ENCODE data around the gene RALGAPA2.

Gene RALGAPA2

GRCh38 chr20:20627471-20627870 lies 85.0 kb downstream of the RALGAPA2 start:
- no peak for DNase-seq

GRCh38 chr20:20624914-20625313 lies 87.5 kb downstream of the RALGAPA2 start:
- DNase-seq: no peak

DNA sequence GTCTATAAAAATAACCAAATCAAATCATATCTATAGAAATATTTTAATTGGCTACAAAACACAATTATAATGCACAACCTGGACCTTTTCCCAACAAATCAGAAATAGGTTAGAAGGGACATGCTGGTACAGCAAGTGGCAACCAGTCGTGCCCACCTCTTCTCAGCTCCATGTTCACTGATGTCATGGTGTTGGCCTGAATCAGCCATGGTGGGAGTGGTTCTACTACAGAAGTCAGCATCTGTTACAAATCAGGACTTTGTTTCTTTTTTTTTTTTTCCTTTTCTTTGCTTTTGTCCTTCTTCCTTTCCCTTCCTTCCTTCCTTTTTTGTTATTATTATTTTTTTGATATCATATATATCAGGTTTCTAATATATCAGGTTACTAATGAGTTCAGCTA lies 91.2 kb downstream of the RALGAPA2 start:
- no peak for DNase-seq

DNA sequence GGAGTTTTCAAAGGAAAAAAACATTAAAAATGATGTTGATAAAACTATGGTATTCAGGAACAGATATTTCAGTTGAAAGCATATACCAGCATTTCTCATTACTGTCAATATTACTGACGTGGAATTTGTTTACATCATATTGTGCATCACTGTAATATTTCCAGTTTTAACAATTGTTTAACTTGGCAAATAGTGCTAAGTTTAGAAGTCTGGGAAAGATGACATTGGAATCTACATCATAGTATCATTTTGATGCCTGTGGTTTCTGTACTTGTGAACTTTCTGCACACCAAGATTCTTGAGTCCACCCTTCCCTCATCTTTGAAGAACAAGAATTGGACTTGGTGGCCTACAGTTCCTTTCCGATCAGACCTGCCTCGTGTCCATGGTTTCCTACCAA lies 98.1 kb downstream of the RALGAPA2 start:
- DNase-seq: no peak

DNA sequence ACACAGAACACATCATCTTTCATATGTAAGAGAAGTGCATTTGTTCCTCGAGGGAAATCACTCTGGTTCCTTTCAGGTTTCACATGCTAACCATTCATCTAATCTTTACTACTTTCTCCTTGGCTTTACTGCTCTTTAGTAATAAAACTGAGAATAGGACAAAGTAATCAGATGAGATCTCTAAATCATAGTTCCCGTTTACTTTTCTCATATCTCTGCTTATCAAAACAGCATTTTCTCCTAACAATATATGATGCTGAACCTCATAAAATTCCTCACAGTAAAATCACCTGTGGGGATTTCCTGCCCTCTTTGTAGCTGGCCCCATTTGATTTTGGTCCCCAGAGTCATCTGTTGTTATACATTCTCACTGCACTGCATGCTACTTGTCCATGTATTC lies 100.2 kb downstream of the RALGAPA2 start:
- DNase-seq: no peak

DNA sequence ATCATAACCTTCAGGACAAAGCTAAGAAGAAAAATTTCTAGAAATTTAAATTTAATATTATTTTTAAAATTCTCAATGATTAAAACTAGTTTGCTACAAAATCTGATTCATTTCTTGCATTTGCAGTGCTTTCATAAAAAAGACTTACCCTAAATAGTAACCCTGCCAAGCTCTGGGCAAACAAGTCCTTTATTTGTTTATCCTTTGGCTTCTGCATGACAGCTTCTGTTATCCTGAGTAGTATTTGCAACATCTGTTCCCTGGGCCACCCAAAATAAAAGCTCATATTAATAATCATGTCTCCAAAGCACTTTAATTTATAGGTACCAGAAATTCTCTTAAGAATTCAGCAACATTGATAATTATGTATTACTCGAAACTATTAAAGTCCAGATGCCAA lies 101.3 kb downstream of the RALGAPA2 start:
- DNase-seq: no peak

GRCh38 chr20:20609522-20609921 lies 102.9 kb downstream of the RALGAPA2 start:
- no peak for DNase-seq

DNA sequence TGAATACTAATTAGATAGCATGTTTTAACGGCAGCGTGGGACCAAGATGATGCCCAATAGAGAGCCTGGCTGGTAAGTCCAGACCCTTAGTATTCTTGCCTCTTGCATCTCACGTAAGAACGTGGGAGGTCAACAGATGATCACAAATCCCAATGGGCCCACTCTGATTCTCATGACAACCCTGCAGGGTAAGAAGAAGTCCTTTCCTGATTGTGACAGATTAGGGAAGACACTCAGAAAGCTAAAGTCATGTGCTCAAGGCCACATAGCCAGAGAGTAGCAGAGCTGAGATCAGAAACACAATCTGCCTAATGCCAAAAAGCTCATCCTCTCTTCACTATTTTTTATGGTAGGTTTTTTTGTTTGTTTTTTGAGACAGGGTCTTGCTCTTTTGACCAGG lies 103.8 kb downstream of the RALGAPA2 start:
- no peak for DNase-seq

DNA sequence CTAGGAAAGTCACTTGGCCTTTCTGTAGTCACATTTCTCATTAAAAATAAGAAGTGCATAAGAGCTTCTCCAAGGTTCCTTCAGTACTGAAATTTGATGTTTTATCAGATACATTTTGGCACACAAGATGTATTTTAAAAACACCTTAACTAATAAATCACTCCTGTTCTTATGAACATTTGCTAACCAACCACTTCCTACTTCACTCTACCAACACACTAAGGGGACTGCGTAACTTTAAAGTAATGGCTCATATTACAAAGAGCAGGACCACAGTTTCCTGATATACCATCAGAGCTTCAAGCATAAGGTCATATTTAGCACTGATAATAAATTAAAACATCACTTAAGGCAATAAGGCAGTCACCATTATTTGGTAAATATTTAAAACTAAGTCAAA lies 104.4 kb downstream of the RALGAPA2 start:
- no peak for DNase-seq

- DNase-seq: no peak
These were observed 105.6 kb downstream of the RALGAPA2 start for GRCh38 chr20:20606881-20607280.

GRCh38 chr20:20606050-20606449 lies 106.4 kb downstream of the RALGAPA2 start:
- DNase-seq: no peak

- DNase-seq: no peak
These were observed 107.5 kb downstream of the RALGAPA2 start for GRCh38 chr20:20604907-20605306.

DNA sequence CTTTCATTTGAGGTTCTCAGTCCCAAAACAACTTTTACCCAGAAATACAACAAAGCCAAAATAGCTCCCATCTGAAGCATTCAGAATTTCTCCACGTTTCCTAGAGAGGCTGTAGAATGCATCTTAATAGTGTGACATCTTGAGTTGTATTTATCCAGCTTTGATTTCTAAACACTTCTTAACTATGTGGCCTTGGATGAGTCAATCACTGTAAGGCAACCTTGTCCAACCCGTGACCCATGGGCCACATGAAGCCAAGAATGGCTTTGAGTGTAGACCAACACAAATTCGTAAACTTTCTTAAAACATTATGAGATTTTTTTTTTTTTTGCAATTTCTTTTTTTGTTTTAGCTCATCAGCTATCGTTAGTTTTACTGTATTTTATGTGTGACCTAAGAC lies 108.1 kb downstream of the RALGAPA2 start:
- no peak for DNase-seq

DNA sequence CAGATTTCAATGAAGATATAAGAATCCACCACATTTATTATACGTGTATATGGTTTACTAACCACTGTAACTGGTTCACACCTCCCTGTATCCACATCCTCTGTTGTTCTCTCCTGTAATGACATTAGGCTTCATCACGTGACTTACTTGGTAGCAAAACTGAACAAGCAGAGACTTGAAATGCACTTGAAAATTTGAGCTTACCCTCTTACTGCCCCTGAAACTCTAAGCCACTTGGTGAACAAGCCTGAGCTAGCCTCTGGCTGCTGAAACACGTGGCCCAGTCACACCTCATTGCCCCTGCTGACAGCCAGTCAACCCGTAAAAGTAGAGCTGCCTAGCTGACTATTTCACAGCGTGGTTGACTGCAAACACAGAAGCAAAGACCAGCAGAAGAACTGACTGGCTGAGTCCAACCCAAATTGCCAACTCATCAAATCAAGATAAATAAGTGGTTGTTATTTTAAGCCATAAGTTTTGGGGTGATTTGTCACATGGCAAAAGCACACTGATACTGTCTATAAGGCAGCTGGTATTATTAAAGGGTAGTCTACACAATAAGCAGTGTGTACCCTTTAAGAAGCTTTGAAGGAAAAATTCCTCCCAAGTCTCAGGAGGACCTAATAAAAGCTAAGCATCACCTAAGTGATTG lies 109.0 kb downstream of the RALGAPA2 start:
- DNase-seq: no peak

DNA sequence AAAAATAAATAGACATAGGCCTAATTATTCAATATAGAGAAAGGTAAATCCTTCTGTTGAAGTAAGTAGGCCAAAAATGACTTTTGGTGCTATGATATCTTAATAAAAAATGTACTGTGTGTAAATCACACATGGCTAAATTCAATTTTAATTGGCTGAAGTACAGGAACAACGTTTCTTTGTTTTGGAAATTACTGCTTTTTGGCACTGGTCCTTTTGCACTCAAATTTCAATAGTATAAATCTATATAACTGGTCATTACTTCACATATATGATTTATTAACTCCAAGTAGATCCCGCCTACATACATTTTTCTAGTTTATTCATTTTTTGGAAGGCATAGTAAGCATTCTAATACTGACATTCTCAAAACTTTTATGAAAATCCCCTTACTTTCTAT lies 114.5 kb downstream of the RALGAPA2 start:
- DNase-seq: no peak

- DNase-seq: no peak
These were observed 118.3 kb downstream of the RALGAPA2 start for GRCh38 chr20:20594171-20594530.

GRCh38 chr20:20593447-20594170 lies 118.8 kb downstream of the RALGAPA2 start:
- DNase-seq: peak; percentile 81

GRCh38 chr20:20585146-20585545 lies 127.3 kb downstream of the RALGAPA2 start:
- no peak for DNase-seq

DNA sequence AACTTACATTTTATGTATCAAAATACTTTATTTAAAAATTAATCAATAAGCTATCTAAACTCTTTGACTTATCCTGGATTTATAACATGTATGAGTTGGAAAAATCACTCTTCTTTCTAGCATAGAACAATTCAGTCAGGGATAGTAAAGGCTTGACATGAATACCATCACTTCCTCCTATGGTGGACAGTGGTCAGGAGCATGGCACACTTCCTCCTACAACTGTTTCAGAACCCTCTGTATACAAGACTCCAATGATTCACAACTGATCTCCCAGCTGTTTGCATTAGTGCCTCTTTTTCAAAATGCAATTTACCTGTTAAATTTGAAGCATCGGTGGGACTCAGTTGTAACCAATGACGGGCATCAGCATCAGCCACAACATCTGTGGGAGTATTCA lies 129.7 kb downstream of the RALGAPA2 start:
- no peak for DNase-seq

DNA sequence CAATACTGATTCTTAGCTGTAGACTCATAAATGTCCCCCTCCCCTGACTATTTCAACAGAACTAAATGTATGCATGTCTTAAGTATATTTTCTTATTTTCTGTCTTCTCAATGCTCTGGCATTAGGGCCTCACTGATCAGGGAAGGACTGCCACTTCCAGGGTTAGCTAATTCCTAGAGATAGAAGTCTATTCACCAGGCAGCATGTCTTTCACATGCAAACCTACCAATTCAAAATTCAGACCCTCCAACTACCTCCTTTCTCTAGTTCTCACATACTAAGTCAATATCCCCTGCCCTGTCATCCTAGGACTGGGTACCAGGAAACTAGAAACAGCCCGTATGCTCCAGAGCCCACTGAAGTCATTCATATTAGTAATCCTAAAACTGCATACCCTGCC lies 132.3 kb downstream of the RALGAPA2 start:
- no peak for DNase-seq

DNA sequence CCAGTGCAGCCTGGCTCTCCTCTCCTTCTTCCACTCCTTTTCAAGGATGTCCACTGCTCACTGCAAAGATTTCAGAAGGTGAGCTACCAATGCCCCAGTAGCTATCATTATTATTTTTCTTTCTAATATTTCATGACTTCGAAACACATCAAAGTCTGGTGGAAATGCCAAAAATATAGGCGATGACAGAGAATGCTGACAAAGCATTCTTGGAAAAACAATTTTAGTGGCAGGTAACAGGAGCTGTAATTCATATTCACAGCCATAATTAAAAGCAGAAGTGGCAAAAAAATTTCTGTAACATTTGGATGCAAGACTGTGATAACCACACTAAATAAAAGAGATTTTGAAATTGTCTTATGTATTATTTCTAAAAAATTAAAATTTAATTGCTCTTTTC lies 133.6 kb downstream of the RALGAPA2 start:
- DNase-seq: no peak

DNA sequence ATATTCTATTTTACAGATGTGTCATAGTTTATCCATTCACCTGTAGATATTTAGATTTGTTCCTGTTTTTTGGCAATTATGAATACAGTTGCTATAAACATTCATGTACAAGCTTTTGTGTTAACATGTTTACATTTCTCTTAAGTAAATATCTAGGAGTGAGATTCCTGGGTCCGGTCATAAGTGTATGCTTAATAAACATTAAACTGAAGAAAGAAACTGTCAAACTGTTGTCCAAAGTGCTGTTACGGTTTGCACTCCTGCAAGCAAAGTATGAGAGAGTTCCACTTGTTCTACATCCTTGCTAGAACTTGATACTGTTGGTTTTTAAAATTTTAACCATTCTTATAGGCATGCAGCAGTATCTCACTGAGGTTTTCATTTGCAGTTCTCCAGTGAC lies 138.6 kb downstream of the RALGAPA2 start:
- no peak for DNase-seq

- DNase-seq: no peak
These were observed 141.2 kb downstream of the RALGAPA2 start for GRCh38 chr20:20571068-20571780.

DNA sequence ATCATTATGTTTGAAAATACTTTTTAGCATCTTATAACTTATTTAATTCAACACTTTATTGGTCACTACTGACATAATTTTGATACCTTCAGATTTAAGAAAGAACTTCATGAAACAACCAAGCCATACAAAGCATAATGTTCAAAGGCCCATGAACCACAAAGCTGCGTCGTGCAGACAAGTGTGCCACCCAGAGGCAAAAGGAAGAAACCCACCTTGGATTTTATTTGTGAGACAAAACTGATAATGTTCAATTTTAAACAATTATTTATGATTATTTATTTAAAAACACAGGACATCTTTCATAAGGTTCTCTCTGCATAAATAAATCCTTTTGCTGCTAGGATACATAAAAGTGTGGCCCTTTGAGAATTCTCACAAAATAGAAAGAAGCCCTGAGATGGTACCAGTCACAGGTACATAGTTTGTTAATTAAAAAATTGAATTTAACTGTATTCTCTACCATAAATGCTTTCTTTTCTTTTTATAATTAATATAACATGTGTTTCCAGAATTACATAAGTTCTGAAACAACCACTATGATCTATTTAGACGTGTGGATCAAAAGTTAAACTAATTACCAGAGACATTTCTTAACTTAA lies 143.7 kb downstream of the RALGAPA2 start:
- peak; percentile 24 for DNase-seq

Measured in retina (tissue), 1 donor.